Posterior cingulate gyrus (tissue), 11 donors: ENCODE measurements around the gene EMILIN1.
A peak's percentile ranks its signal among the peaks of the same experiment; 100 is the strongest.

Experiments
- DNase-seq, 10 donors: peaks; one replicate each; pipeline versions ENCODE4 v3.0.0 to v3.0.0-alpha.2; 2020 to 2021; ENCODE audit warnings: mixed read lengths in 3 of 10
- intact Hi-C: fragments of 100-400 bp; cut with DNase I; formaldehyde crosslinking; loops from one replicate; pipeline ENCODE4 v1.15.1; 2023

Gene EMILIN1

GRCh38 chr2:27134781-27135477 is 56.5 kb downstream of the EMILIN1 start:
- DNase-seq: no peak
- intact Hi-C loops: loop anchor here (5.0 kb wide), 2 partner anchors 48 to 77 kb away; partner anchors contain the start of genes ATRAID, KHK and SLC5A6

- DNase-seq: peak in 1 of 10 donors; percentile 84
- intact Hi-C loops: no loop called here
Observed at GRCh38 chr2:27135478-27135955, 57.1 kb downstream of the EMILIN1 start.
